Measurements from ENCODE around the gene DOCK4.
A peak's percentile ranks its signal among the peaks of the same experiment; 100 is the strongest.

Gene DOCK4

GRCh38 chr7:111855842-111856227 lies 350.4 kb downstream of the DOCK4 start:
- DNase-seq (ENCODE audit: low spot score), result peak; percentile 21

GRCh38 chr7:111855161-111855841 lies 350.9 kb downstream of the DOCK4 start:
- DNase-seq (ENCODE audit: low spot score), result peak; percentile 43

GRCh38 chr7:111853201-111853990 lies 352.8 kb downstream of the DOCK4 start:
- peak; percentile 10 for DNase-seq (ENCODE audit: low spot score)

GRCh38 chr7:111852081-111852480 lies 354.1 kb downstream of the DOCK4 start:
- no peak for DNase-seq (ENCODE audit: low spot score)

GRCh38 chr7:111846898-111847297 lies 359.3 kb downstream of the DOCK4 start:
- no peak for DNase-seq (ENCODE audit: low spot score)

- no peak for DNase-seq (ENCODE audit: low spot score)
Observed at GRCh38 chr7:111845853-111846252, 360.3 kb downstream of the DOCK4 start.

- no peak for DNase-seq (ENCODE audit: low spot score)
Observed at GRCh38 chr7:111844904-111845671, 361.1 kb downstream of the DOCK4 start.

GRCh38 chr7:111842491-111842890 lies 363.7 kb downstream of the DOCK4 start:
- DNase-seq (ENCODE audit: low spot score), result no peak

- no peak for DNase-seq (ENCODE audit: low spot score)
Observed at GRCh38 chr7:111841596-111842205, 364.5 kb downstream of the DOCK4 start.

GRCh38 chr7:111840528-111840927 lies 365.7 kb downstream of the DOCK4 start:
- no peak for DNase-seq (ENCODE audit: low spot score)

GRCh38 chr7:111839261-111839660 lies 366.9 kb downstream of the DOCK4 start:
- DNase-seq (ENCODE audit: low spot score), result no peak

- DNase-seq (ENCODE audit: low spot score), result no peak
Observed at GRCh38 chr7:111836592-111836991, 369.6 kb downstream of the DOCK4 start.

GRCh38 chr7:111835066-111835465 lies 371.1 kb downstream of the DOCK4 start:
- DNase-seq (ENCODE audit: low spot score), result peak; percentile 36

GRCh38 chr7:111834367-111834766 lies 371.8 kb downstream of the DOCK4 start:
- DNase-seq (ENCODE audit: low spot score), result no peak

GRCh38 chr7:111833466-111833865 lies 372.7 kb downstream of the DOCK4 start:
- no peak for DNase-seq (ENCODE audit: low spot score)

GRCh38 chr7:111832174-111832573 lies 374.0 kb downstream of the DOCK4 start:
- no peak for DNase-seq (ENCODE audit: low spot score)

GRCh38 chr7:111829221-111829620 lies 377.0 kb downstream of the DOCK4 start:
- DNase-seq (ENCODE audit: low spot score), result no peak

GRCh38 chr7:111827863-111828504 lies 378.2 kb downstream of the DOCK4 start:
- peak; percentile 5 for DNase-seq (ENCODE audit: low spot score)

GRCh38 chr7:111825046-111825445 lies 381.2 kb downstream of the DOCK4 start:
- DNase-seq (ENCODE audit: low spot score), result no peak

- no peak for DNase-seq (ENCODE audit: low spot score)
Observed at GRCh38 chr7:111823826-111824225, 382.4 kb downstream of the DOCK4 start.

- no peak for DNase-seq (ENCODE audit: low spot score)
Observed at GRCh38 chr7:111821046-111821445, 385.2 kb downstream of the DOCK4 start.

GRCh38 chr7:111820621-111821020 lies 385.6 kb downstream of the DOCK4 start:
- no peak for DNase-seq (ENCODE audit: low spot score)
